ENCODE results near the gene TRPV6. TPM values are rescaled to one million over a fixed set of nuclear protein-coding genes. Genes with fewer than 3 reads are reported as not detected.

The TRPV6 gene
- total and polyA plus RNA-seq, 12 donors = under 0.01 to 0.10 (median 0.06) TPM; not detected in 8

GRCh38 chr7:142870566-142871259, 14.8 kb downstream of the TRPV6 start:
- no peak overlapping the region for H3K27ac ChIP-seq
- H3K36me3 ChIP-seq (replicated peaks in 1 of 2) = no peaks in the 10 kb centered on the region
- intact Hi-C loops (cut with DNase I) = loop anchor here in 1 of 2 donors (10.0 kb wide), 2 partner anchors 134 to 344 kb away; no protein-coding TSS in a partner anchor
- DNase-seq = peak in 1 of 7 donors; percentile 39
- 78 to 87% (median 84%) methylated on average over 11 to 14 of the region's 14 CpGs for WGBS, 4 donors
- no peaks in the 10 kb centered on the region for H3K9me3 ChIP-seq (replicated peaks in 1 of 3)
- no peaks in the 10 kb centered on the region for H3K27me3 ChIP-seq
- H3K4me3 ChIP-seq = no peak overlapping the region
- H3K4me1 ChIP-seq (replicated peaks in 1 of 2) = no peaks in the 10 kb centered on the region
- TF ChIP-seq CTCF (IDR thresholded peaks at IDR 0.05) (no peak), POLR2A (IDR thresholded peaks at IDR 0.05) (no peak)

- Histone ChIP-seq H3K9me3 (replicated peaks in 1 of 3) (no peaks in the 10 kb centered on the region), H3K36me3 (replicated peaks in 1 of 2) (no peaks in the 10 kb centered on the region), H3K27me3 (no peaks in the 10 kb centered on the region), H3K4me1 (replicated peaks in 1 of 2) (no peaks in the 10 kb centered on the region), H3K27ac (no peak overlapping the region), H3K4me3 (no peak overlapping the region)
- no peak for TF ChIP-seq POLR2A (IDR thresholded peaks at IDR 0.05)
- no peak for TF ChIP-seq CTCF (IDR thresholded peaks at IDR 0.05)
- intact Hi-C loops (cut with DNase I) = loop anchor here in 1 of 2 donors (10.0 kb wide), 2 partner anchors 135 to 345 kb away; no protein-coding TSS in a partner anchor
- peak in 1 of 7 donors; percentile 42 for DNase-seq
- WGBS, 4 donors = 76 to 91% (median 80%) methylated on average over 8 of the region's 8 CpGs
Observed at GRCh38 chr7:142870147-142870559, 15.4 kb downstream of the TRPV6 start.

- no peak for DNase-seq
- Histone ChIP-seq H3K4me1 (replicated peaks in 1 of 2) (no peaks in the 10 kb centered on the region), H3K27ac (no peak overlapping the region), H3K27me3 (no peaks in the 10 kb centered on the region), H3K4me3 (no peak overlapping the region), H3K9me3 (replicated peaks in 1 of 3) (no peaks in the 10 kb centered on the region), H3K36me3 (replicated peaks in 1 of 2) (no peaks in the 10 kb centered on the region)
- no peak for TF ChIP-seq CTCF (IDR thresholded peaks at IDR 0.05)
- TF ChIP-seq POLR2A (IDR thresholded peaks at IDR 0.05) = no peak
- WGBS, 4 donors = 69 to 76% (median 72%) methylated on average over 2 of the region's 2 CpGs
- intact Hi-C loops (cut with DNase I) = no loop called here
Observed at GRCh38 chr7:142869434-142869833, 16.1 kb downstream of the TRPV6 start.

- Histone ChIP-seq H3K4me1 (replicated peaks in 1 of 2) (no peaks in the 10 kb centered on the region), H3K27me3 (no peaks in the 10 kb centered on the region), H3K27ac (no peak overlapping the region), H3K9me3 (replicated peaks in 1 of 3) (no peaks in the 10 kb centered on the region), H3K4me3 (no peak overlapping the region), H3K36me3 (replicated peaks in 1 of 2) (no peaks in the 10 kb centered on the region)
- TF ChIP-seq POLR2A (IDR thresholded peaks at IDR 0.05) (no peak), CTCF (IDR thresholded peaks at IDR 0.05) (no peak)
- DNase-seq = peak in 1 of 7 donors; percentile 20
- intact Hi-C loops (cut with DNase I) = no loop called here
- 86 to 93% (median 89%) methylated on average over 9 to 11 of the region's 11 CpGs for WGBS, 4 donors
Observed at GRCh38 chr7:142868986-142869415, 16.5 kb downstream of the TRPV6 start.
